Gastroesophageal sphincter (tissue), 3 donors: Measurements from ENCODE around the gene ASPRV1.

Experiments used
- POLR2A ChIP-seq, 2 donors: fragments of 450-650 bp; IDR thresholded peaks; one replicate each; pipeline ENCODE4 v1.6.1; 2017; ENCODE audit warnings: antibody characterized with exemption in 2 of 2, mild to moderate bottlenecking in 2 of 2, moderate library complexity in 1 of 2
- POLR2AphosphoS5 ChIP-seq: sonication (generic); formaldehyde crosslinking; IDR thresholded peaks from one replicate; pipeline ENCODE4 v1.6.1; 2017; ENCODE audit warnings: antibody characterized with exemption
- TF ChIP-seq, protein P1 (sequence below), 4 experiments: fragments of 200-600 bp in 2 of 4; fragments of 450-650 bp in 2 of 4; sonication (generic) in 1 of 4; IDR thresholded peaks; one replicate each; pipeline ENCODE4 v1.5.1; 2017 to 2019; ENCODE audit warnings: antibody characterized with exemption in 4 of 4, mild to moderate bottlenecking in 2 of 4, moderate library complexity in 2 of 4

DNA sequence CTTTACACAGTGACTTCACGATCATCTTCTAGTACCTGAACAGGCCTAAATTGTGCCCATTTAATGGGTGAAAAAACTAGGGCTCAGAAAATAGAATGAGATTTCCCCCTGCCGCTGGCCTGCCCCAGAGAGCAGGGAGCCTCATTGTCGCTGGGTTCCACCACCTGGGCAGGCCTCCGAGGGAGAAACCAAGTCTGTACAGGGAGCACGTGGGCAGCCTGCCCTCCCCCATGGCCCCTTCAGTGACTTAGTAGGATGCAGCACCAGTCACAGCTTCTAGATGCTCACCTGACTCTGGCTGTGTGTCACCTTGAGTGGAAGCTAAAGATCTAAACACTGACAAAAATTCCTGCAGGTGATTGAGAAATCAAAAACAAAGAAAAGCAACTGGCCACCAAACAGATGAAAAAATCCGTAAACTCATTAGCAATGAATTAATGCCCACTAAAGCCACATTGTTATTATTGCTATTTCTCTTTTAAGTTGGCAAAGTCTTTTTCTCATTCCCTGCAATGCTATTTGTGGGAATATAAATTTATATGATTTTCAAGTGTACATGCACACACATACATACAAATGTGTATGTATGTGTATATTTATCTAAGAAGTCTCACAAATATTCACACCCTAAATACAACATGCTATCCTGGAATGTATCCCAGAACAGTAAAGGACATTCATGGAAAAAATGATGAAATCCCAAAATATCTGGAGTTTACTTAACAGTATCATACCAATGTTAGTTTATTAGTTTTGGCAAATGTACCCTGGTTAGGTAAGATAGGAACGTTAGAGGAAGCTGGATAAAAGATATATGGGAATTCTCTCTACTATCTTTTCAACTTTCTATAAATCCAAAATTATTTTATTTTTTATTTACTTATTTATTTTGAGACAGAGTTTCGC is 18.7 kb upstream of the ASPRV1 start:
- TF ChIP-seq, protein P1, sequence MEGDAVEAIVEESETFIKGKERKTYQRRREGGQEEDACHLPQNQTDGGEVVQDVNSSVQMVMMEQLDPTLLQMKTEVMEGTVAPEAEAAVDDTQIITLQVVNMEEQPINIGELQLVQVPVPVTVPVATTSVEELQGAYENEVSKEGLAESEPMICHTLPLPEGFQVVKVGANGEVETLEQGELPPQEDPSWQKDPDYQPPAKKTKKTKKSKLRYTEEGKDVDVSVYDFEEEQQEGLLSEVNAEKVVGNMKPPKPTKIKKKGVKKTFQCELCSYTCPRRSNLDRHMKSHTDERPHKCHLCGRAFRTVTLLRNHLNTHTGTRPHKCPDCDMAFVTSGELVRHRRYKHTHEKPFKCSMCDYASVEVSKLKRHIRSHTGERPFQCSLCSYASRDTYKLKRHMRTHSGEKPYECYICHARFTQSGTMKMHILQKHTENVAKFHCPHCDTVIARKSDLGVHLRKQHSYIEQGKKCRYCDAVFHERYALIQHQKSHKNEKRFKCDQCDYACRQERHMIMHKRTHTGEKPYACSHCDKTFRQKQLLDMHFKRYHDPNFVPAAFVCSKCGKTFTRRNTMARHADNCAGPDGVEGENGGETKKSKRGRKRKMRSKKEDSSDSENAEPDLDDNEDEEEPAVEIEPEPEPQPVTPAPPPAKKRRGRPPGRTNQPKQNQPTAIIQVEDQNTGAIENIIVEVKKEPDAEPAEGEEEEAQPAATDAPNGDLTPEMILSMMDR (IDR thresholded peaks at IDR 0.05), result no peak
- no peak for TF ChIP-seq POLR2AphosphoS5
- TF ChIP-seq POLR2A (IDR thresholded peaks at IDR 0.05), result no peak
